Measurements from ENCODE around the gene LRRC25. TPM values are rescaled to one million over a fixed set of nuclear protein-coding genes. Genes with fewer than 3 reads are reported as not detected.

The LRRC25 gene
- total RNA-seq, 3 donors from 2014 or later (not counting 1 experiment from before 2014, with no cell fraction given) = 3.9 to 28.2 (median 12.0) TPM

- no peak overlapping the region for H3K4me3 ChIP-seq (ENCODE audit: low read length)
- H3K27ac ChIP-seq (ENCODE audit: low read length) = no peak overlapping the region
- Mint-ChIP-seq H3K4me1 (peaks cover 13 to 30% of the 10 kb centered on the region in 2 donors), H3K27me3 (ENCODE audit: low read depth in 2 of 2) (no peaks in the 10 kb centered on the region), H3K27ac (no peak overlapping the region), H3K36me3 (no peaks in the 10 kb centered on the region), H3K4me3 (no peak overlapping the region), H3K9me3 (peaks cover 4% of the 10 kb centered on the region in 2 donors)
- ATAC-seq (no peak), DNase-seq (no peak)
- H3K27me3 ChIP-seq (ENCODE audit: control insufficient read depth, insufficient read depth, low read length) = no peaks in the 10 kb centered on the region
- peaks cover 8% of the 10 kb centered on the region for H3K9me3 ChIP-seq (ENCODE audit: control insufficient read depth, insufficient read depth, low read length)
- H3K4me1 ChIP-seq (ENCODE audit: control insufficient read depth, insufficient read depth, low read length) = peaks cover 14% of the 10 kb centered on the region
- TF ChIP-seq CTCF (IDR thresholded peaks at IDR 0.05) = no peak
- intact Hi-C loops (cut with micrococcal nuclease) = no loop called here
- WGBS (ENCODE audit: insufficient coverage) = 89% methylated on average over 13 of the region's 15 CpGs
- H3K36me3 ChIP-seq (ENCODE audit: control insufficient read depth, insufficient read depth, low read length) = peaks cover 58% of the 10 kb centered on the region
These were observed 48.0 kb upstream of the LRRC25 start for GRCh38 chr19:18445262-18445948.

- Histone ChIP-seq H3K4me1 (ENCODE audit: control insufficient read depth, insufficient read depth, low read length) (peaks cover 14% of the 10 kb centered on the region), H3K27ac (ENCODE audit: low read length) (no peak overlapping the region), H3K4me3 (ENCODE audit: low read length) (no peak overlapping the region), H3K36me3 (ENCODE audit: control insufficient read depth, insufficient read depth, low read length) (peaks cover 49% of the 10 kb centered on the region), H3K27me3 (ENCODE audit: control insufficient read depth, insufficient read depth, low read length) (no peaks in the 10 kb centered on the region), H3K9me3 (ENCODE audit: control insufficient read depth, insufficient read depth, low read length) (peaks cover 8% of the 10 kb centered on the region)
- no peaks in the 10 kb centered on the region for H3K36me3 Mint-ChIP-seq
- no peaks in the 10 kb centered on the region for H3K27me3 Mint-ChIP-seq (ENCODE audit: low read depth in 2 of 2)
- ATAC-seq (no peak), DNase-seq (no peak)
- no peak for TF ChIP-seq CTCF (IDR thresholded peaks at IDR 0.05)
- peaks cover 4% of the 10 kb centered on the region in 2 donors for H3K9me3 Mint-ChIP-seq
- no peak overlapping the region for H3K27ac Mint-ChIP-seq
- intact Hi-C loops (cut with micrococcal nuclease) = no loop called here
- WGBS (ENCODE audit: insufficient coverage) = 95% methylated on average over 19 of the region's 19 CpGs
- H3K4me3 Mint-ChIP-seq = no peak overlapping the region
- H3K4me1 Mint-ChIP-seq = peaks cover 15 to 34% of the 10 kb centered on the region in 2 donors
These were observed 47.1 kb upstream of the LRRC25 start for GRCh38 chr19:18444513-18444912.

- Mint-ChIP-seq H3K27me3 (ENCODE audit: low read depth in 2 of 2) (no peaks in the 10 kb centered on the region), H3K4me3 (no peak overlapping the region), H3K4me1 (peaks cover 15 to 41% of the 10 kb centered on the region in 2 donors), H3K9me3 (peaks cover 4% of the 10 kb centered on the region in 2 donors), H3K27ac (peak overlapping the region in 1 of 2 donors; percentile 98), H3K36me3 (no peaks in the 10 kb centered on the region)
- Histone ChIP-seq H3K27ac (ENCODE audit: low read length) (no peak overlapping the region), H3K4me3 (ENCODE audit: low read length) (no peak overlapping the region), H3K4me1 (ENCODE audit: control insufficient read depth, insufficient read depth, low read length) (peaks cover 14% of the 10 kb centered on the region), H3K27me3 (ENCODE audit: control insufficient read depth, insufficient read depth, low read length) (no peaks in the 10 kb centered on the region), H3K9me3 (ENCODE audit: control insufficient read depth, insufficient read depth, low read length) (peaks cover 8% of the 10 kb centered on the region), H3K36me3 (ENCODE audit: control insufficient read depth, insufficient read depth, low read length) (peaks cover 42% of the 10 kb centered on the region)
- ATAC-seq = no peak
- DNase-seq = no peak
- no peak for TF ChIP-seq CTCF (IDR thresholded peaks at IDR 0.05)
- intact Hi-C loops (cut with micrococcal nuclease) = no loop called here
- 94% methylated on average over 11 of the region's 11 CpGs for WGBS (ENCODE audit: insufficient coverage)
These were observed 46.4 kb upstream of the LRRC25 start for GRCh38 chr19:18443831-18444230.

- Histone ChIP-seq H3K4me1 (ENCODE audit: control insufficient read depth, insufficient read depth, low read length) (peaks cover 16% of the 10 kb centered on the region), H3K27me3 (ENCODE audit: control insufficient read depth, insufficient read depth, low read length) (no peaks in the 10 kb centered on the region), H3K4me3 (ENCODE audit: low read length) (no peak overlapping the region), H3K36me3 (ENCODE audit: control insufficient read depth, insufficient read depth, low read length) (peaks cover 38% of the 10 kb centered on the region), H3K9me3 (ENCODE audit: control insufficient read depth, insufficient read depth, low read length) (peaks cover 8% of the 10 kb centered on the region), H3K27ac (ENCODE audit: low read length) (no peak overlapping the region)
- DNase-seq = no peak
- no peaks in the 10 kb centered on the region for H3K36me3 Mint-ChIP-seq
- intact Hi-C loops (cut with micrococcal nuclease) = no loop called here
- no peak for TF ChIP-seq CTCF (IDR thresholded peaks at IDR 0.05)
- peak overlapping the region in 1 of 2 donors; percentile 98 for H3K27ac Mint-ChIP-seq
- WGBS (ENCODE audit: insufficient coverage) = 97% methylated on average over 6 of the region's 6 CpGs
- peaks cover 15 to 44% of the 10 kb centered on the region in 2 donors for H3K4me1 Mint-ChIP-seq
- peaks cover 4% of the 10 kb centered on the region in 2 donors for H3K9me3 Mint-ChIP-seq
- H3K4me3 Mint-ChIP-seq = no peak overlapping the region
- no peaks in the 10 kb centered on the region for H3K27me3 Mint-ChIP-seq (ENCODE audit: low read depth in 2 of 2)
- ATAC-seq = no peak
These were observed 46.0 kb upstream of the LRRC25 start for GRCh38 chr19:18443406-18443805.

Data from natural killer cell (primary cell).